ENCODE measurements around the gene RGS3. TPM values are rescaled to one million over a fixed set of nuclear protein-coding genes. Genes with fewer than 3 reads are reported as not detected.
"Not testable (repeated sequence)": the region's sequence is repeated elsewhere in the genome, so short reads cannot be mapped to it uniquely, and the experiment has no call there.

RGS3 gene
- polyA plus RNA-seq, 1 experiment: 41.0 TPM

DNA sequence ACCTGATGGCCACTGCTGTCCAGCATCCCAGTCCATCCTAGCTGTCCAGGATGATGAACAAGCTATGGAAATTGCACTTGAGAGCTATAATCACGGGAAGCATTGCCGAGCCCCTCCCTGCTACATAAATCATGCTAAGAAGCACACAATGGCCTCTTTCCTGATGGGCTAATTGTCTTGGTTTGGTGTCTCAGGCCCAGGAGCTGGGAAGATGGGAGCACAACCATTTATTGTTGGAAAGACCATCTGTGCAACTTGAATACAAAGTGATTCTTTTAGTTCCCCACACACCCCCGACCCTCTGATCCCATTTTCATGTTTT, 80.4 kb downstream of the RGS3 start:
- no peak for DNase-seq (ENCODE audit: low read depth, low spot score)
- TF ChIP-seq, protein P1, sequence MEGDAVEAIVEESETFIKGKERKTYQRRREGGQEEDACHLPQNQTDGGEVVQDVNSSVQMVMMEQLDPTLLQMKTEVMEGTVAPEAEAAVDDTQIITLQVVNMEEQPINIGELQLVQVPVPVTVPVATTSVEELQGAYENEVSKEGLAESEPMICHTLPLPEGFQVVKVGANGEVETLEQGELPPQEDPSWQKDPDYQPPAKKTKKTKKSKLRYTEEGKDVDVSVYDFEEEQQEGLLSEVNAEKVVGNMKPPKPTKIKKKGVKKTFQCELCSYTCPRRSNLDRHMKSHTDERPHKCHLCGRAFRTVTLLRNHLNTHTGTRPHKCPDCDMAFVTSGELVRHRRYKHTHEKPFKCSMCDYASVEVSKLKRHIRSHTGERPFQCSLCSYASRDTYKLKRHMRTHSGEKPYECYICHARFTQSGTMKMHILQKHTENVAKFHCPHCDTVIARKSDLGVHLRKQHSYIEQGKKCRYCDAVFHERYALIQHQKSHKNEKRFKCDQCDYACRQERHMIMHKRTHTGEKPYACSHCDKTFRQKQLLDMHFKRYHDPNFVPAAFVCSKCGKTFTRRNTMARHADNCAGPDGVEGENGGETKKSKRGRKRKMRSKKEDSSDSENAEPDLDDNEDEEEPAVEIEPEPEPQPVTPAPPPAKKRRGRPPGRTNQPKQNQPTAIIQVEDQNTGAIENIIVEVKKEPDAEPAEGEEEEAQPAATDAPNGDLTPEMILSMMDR (IDR thresholded peaks at IDR 0.05; ENCODE audit: low read depth, low read length): no peak
- H3K27ac ChIP-seq (ENCODE audit: low read depth, low read length): no peak overlapping the region
- H3K4me3 ChIP-seq (ENCODE audit: low read depth, low read length): no peak overlapping the region
- H3K27me3 ChIP-seq (ENCODE audit: control insufficient read depth, insufficient read depth, low read length): no peaks in the 10 kb centered on the region
- no peaks in the 10 kb centered on the region for H3K9me3 ChIP-seq (ENCODE audit: control insufficient read depth, insufficient read depth, low read length)
- ChIA-PET CTCF (no interaction called here), POLR2A (interaction anchor here (1.1 kb wide), 1 partner anchor 50 kb away, joined by 3 read pairs; no protein-coding TSS in a partner anchor)

GRCh38 chr9:113545068-113545467, 81.5 kb downstream of the RGS3 start:
- ChIA-PET CTCF (interaction anchor here (1.0 kb wide), 1 partner anchor 47 kb away, joined by 3 read pairs; no protein-coding TSS in a partner anchor), POLR2A (interaction anchor here (0.5 kb wide), 1 partner anchor 300 kb away, joined by 3 read pairs; no protein-coding TSS in a partner anchor)
- no peaks in the 10 kb centered on the region for H3K27me3 ChIP-seq (ENCODE audit: control insufficient read depth, insufficient read depth, low read length)
- H3K9me3 ChIP-seq (ENCODE audit: control insufficient read depth, insufficient read depth, low read length): no peaks in the 10 kb centered on the region
- TF ChIP-seq, protein P1 (IDR thresholded peaks at IDR 0.05; ENCODE audit: low read depth, low read length): no peak
- no peak overlapping the region for H3K4me3 ChIP-seq (ENCODE audit: low read depth, low read length)
- no peak overlapping the region for H3K27ac ChIP-seq (ENCODE audit: low read depth, low read length)
- no peak for DNase-seq (ENCODE audit: low read depth, low spot score)

DNA sequence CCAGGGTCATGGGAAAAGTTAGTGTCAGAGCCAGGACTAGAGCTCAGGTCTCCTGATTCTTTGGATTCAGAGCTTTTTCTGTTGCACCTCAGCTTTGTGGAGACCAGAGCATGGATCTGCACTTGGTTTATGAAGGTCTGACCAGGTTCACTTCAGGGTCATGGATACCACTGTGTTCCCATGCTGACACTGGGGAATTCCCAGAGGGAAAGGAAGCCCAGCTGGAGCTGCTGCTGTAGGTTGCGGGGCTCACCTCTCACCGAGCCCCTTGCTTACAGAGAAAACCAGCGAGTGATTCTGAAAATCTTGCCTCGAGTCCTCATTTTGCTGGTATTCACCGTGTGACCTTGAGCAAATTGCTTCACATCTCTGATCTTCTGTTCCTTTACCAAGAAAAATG, 83.0 kb downstream of the RGS3 start:
- no peaks in the 10 kb centered on the region for H3K9me3 ChIP-seq (ENCODE audit: control insufficient read depth, insufficient read depth, low read length)
- no peak for DNase-seq (ENCODE audit: low read depth, low spot score)
- H3K4me3 ChIP-seq (ENCODE audit: low read depth, low read length): no peak overlapping the region
- CTCF ChIA-PET: interaction anchor here (1.1 kb wide), 1 partner anchor 45 kb away, joined by 3 read pairs; no protein-coding TSS in a partner anchor
- TF ChIP-seq, protein P1 (IDR thresholded peaks at IDR 0.05; ENCODE audit: low read depth, low read length): no peak
- no peaks in the 10 kb centered on the region for H3K27me3 ChIP-seq (ENCODE audit: control insufficient read depth, insufficient read depth, low read length)
- H3K27ac ChIP-seq (ENCODE audit: low read depth, low read length): no peak overlapping the region
- POLR2A ChIA-PET: no interaction called here

- Histone ChIP-seq H3K4me3 (ENCODE audit: low read depth, low read length) (no peak overlapping the region), H3K9me3 (ENCODE audit: control insufficient read depth, insufficient read depth, low read length) (no peaks in the 10 kb centered on the region), H3K27me3 (ENCODE audit: control insufficient read depth, insufficient read depth, low read length) (no peaks in the 10 kb centered on the region), H3K27ac (ENCODE audit: low read depth, low read length) (no peak overlapping the region)
- POLR2A ChIA-PET: no interaction called here
- DNase-seq (ENCODE audit: low read depth, low spot score): no peak
- CTCF ChIA-PET: interaction anchor here (0.5 kb wide), 1 partner anchor 8 kb away, joined by 3 read pairs; no protein-coding TSS in a partner anchor
- TF ChIP-seq, protein P1 (IDR thresholded peaks at IDR 0.05; ENCODE audit: low read depth, low read length): no peak
These were observed 84.0 kb downstream of the RGS3 start for GRCh38 chr9:113547501-113547900.

DNA sequence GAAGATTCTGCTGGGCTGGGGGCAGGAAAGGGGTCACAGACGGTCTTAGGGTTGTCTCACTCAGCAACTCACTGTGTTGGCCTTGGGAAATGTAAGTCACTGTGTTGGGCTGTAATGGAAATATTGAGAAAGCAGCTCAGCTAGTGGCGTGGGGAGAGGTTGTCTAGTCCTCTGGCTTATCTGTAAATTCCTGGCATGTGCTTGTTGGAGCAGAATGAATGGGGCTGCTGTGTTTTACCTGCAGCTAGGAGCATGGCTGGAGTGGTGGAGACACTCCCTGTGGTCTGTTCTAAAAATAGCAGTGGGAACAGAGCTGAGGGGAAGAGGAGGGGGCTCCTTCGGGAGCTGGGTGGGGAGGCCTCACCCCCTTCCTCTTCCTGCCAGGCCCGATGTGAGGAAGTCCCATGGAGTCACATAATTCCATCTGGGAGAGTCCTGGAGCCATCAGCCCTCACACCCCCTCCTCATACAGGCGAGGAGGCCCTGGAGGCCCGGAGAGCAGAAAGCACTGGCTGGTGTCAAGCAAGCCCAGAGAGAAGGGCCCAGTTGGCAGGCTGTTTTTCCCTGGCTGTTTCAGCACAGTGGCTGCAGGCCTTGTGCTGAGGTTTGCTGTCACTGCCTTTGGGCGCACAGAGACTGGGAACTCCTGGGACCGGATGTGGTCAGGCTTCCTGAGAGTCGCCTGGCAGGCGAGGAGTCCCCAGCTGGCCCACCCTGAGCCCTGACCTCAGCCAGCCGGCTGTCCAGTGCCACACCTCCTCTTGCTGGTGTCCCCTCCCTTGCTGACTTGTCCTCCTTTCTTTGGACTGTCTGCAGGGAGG, 84.9 kb downstream of the RGS3 start:
- ChIA-PET POLR2A (no interaction called here), CTCF (interaction anchor here (0.5 to 0.9 kb wide), 2 partner anchors 107 to 111 kb away, joined by 3 to 4 read pairs; no protein-coding TSS in a partner anchor)
- Histone ChIP-seq H3K9me3 (ENCODE audit: control insufficient read depth, insufficient read depth, low read length) (no peaks in the 10 kb centered on the region), H3K27me3 (ENCODE audit: control insufficient read depth, insufficient read depth, low read length) (no peaks in the 10 kb centered on the region), H3K4me3 (ENCODE audit: low read depth, low read length) (no peak overlapping the region), H3K27ac (ENCODE audit: low read depth, low read length) (peak overlapping the region; percentile 21)
- TF ChIP-seq, protein P1 (IDR thresholded peaks at IDR 0.05; ENCODE audit: low read depth, low read length): no peak
- no peak for DNase-seq (ENCODE audit: low read depth, low spot score)

GRCh38 chr9:113549892-113550291, 86.4 kb downstream of the RGS3 start:
- POLR2A ChIA-PET; DNase-seq (ENCODE audit: low read depth, low spot score); CTCF ChIA-PET; H3K9me3 ChIP-seq (ENCODE audit: control insufficient read depth, insufficient read depth, low read length); H3K27me3 ChIP-seq (ENCODE audit: control insufficient read depth, insufficient read depth, low read length); H3K4me3 ChIP-seq (ENCODE audit: low read depth, low read length); H3K27ac ChIP-seq (ENCODE audit: low read depth, low read length): not testable (repeated sequence)
